A549 treated with Mapracorat at 1 μM for 4 hours (cell line): Measurements from ENCODE around the gene FAM72C. TPM values are rescaled to one million over a fixed set of nuclear protein-coding genes. Genes with fewer than 3 reads are reported as not detected.

Experiments
- total RNA-seq: library from RNA; stranded (reverse); fragments of 200-300 nt; extraction: Qiagen RNA extraction; gene quantifications from 5 replicates; pipeline ENCODE4 v1.2.3, GENCODE V29; 2022

The FAM72C gene
- 4.3 to 5.7 TPM (median 4.7 TPM) in 5 replicates for total RNA-seq

DNA sequence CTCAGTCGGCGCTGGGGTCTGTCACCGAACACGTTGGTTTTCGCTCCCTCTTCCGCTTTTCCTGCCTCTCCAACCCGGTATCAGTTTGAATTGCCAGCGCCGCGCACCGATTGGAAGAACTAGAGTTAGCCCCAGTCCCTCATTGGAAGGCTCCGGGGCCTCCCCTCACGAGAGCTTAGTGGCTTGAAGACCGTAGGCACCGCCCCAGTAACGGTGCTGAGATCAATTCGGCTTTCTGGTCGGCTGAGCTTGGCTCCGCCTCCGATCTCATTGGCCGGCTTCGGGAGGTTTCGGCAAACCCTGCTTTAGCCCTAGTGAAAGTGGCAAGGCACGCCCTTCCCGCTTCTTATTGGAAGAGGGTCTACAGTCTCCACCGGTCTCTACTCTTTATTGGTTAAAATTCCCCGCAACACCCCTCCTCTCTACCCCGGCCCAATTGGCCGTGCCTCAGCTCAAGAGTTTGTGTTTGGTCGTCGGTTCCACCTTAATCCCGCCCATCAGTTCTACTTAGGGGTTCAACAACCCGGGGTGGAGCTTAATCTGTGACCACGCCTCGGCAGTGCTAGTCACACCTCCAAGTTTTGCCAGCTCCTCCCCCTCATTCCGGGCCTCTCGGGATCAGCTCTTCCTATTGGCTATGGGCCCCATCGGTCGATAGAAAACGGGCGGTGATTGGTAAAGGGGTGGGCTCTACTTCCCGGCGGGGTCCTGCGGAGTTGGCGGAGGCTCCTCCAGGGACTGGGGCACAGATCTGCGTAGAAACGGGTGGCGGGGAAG lies at the start of gene FAM72C:
Gene FAM72C (minus strand): TSS at position 63 of the 777 bp plus-strand sequence. CDS start 845 bp downstream, outside the sequence.

